Mesothelial cell of epicardium (in vitro differentiated cells): ENCODE results near the gene SWT1. TPM values are rescaled to one million over a fixed set of nuclear protein-coding genes. Genes with fewer than 3 reads are reported as not detected.

Source experiments
- DNase-seq, 2 experiments: peaks; one replicate each; pipeline ENCODE4 v3.0.0; 2021; ENCODE audit warnings: low spot score in 2 of 2; ENCODE audit not compliant: unreplicated experiment in 2 of 2
- H3K27ac Mint-ChIP-seq: 2 replicates; pipeline ENCODE4 v1.8.0; 2021; ENCODE audit warnings: mixed read lengths
- H3K27me3 Mint-ChIP-seq: 2 replicates; pipeline ENCODE4 v1.8.0; 2021; ENCODE audit warnings: low read depth, mixed read lengths
- H3K36me3 Mint-ChIP-seq: 2 replicates; pipeline ENCODE4 v1.8.0; 2021; ENCODE audit warnings: mixed read lengths
- H3K4me1 Mint-ChIP-seq: 2 replicates; pipeline ENCODE4 v1.8.0; 2021; ENCODE audit warnings: mixed read lengths
- H3K4me3 Mint-ChIP-seq: 2 replicates; pipeline ENCODE4 v1.8.0; 2021; ENCODE audit warnings: mild to moderate bottlenecking, moderate library complexity, mixed read lengths
- H3K9me3 Mint-ChIP-seq: 2 replicates; pipeline ENCODE4 v1.8.0; 2021; ENCODE audit warnings: mixed read lengths
- total RNA-seq: library from RNA; stranded (reverse); gene quantifications from 3 replicates; pipeline ENCODE4 v1.2.1, GENCODE V29; 2021
- TF ChIP-seq, protein P1 (sequence below): fragments of 200-600 bp; sonication (generic); IDR thresholded peaks from one replicate; pipeline ENCODE4 v1.5.0; 2021; ENCODE audit warnings: antibody characterized with exemption; ENCODE audit not compliant: unreplicated experiment

SWT1 gene
- total RNA-seq, 1 donor from 2014 or later: 8.0 TPM

DNA sequence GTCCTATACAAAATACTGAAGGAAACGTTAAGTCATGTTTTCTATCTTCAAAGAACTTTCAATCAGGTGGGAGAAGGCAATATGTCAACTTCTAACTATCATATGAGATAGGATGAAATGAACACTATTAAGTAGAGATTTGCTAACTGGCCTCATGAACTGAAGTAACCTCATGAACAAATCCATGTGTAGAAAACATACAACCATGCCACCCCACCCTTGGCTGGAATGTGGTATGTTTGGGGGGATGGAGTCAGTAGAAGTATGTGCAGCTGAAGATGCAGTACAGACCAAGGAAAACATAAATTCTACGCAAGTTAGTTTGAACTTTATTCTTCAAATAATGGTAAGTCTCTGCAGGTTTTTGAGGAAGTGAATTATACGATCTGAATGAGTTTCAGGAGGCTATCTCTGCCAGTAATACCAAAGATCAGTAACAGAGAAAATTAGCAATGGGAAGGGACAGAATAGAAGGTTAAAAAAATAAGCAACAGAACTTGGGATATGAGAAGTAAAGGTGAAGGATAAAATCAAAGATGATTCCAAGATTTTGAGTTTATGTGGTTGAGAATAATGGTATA, 4.7 kb upstream of the SWT1 start:
- Mint-ChIP-seq H3K27me3 (no peaks in the 10 kb centered on the region), H3K9me3 (no peaks in the 10 kb centered on the region), H3K4me1 (peaks cover 27% of the 10 kb centered on the region), H3K4me3 (no peak overlapping the region), H3K36me3 (peaks cover 19% of the 10 kb centered on the region), H3K27ac (peak overlapping the region; percentile 27)
- no peak for DNase-seq
- TF ChIP-seq, protein P1, sequence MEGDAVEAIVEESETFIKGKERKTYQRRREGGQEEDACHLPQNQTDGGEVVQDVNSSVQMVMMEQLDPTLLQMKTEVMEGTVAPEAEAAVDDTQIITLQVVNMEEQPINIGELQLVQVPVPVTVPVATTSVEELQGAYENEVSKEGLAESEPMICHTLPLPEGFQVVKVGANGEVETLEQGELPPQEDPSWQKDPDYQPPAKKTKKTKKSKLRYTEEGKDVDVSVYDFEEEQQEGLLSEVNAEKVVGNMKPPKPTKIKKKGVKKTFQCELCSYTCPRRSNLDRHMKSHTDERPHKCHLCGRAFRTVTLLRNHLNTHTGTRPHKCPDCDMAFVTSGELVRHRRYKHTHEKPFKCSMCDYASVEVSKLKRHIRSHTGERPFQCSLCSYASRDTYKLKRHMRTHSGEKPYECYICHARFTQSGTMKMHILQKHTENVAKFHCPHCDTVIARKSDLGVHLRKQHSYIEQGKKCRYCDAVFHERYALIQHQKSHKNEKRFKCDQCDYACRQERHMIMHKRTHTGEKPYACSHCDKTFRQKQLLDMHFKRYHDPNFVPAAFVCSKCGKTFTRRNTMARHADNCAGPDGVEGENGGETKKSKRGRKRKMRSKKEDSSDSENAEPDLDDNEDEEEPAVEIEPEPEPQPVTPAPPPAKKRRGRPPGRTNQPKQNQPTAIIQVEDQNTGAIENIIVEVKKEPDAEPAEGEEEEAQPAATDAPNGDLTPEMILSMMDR: no peak

DNA sequence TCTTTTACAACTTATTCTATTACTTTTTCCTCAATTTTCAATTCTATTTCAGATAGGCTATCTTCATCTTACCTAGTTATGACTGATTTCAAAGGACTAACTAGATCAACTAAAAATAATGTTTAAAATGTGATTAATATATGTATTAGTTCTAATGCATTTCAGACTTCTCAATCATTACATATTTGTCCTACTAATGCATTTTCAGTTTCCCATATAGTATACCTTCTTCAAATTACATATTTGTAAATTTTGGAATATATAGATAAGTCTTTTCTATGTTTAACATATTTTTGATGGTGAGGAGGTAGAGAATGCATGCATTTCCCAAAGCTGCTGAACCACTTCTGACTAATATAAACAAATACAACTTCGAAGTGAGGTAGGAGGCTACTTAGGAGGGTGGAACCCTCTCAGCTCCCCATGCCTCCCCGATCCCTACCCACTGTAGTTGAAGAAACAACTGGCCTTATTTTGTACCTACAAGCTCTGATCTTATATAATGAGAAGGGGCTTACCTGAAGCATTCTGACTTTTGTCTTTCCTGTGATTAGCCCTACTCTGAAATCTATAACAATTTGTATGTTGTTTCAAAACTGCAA, 2.0 kb upstream of the SWT1 start:
- no peak for DNase-seq
- Mint-ChIP-seq H3K4me1 (peaks cover 39% of the 10 kb centered on the region), H3K9me3 (no peaks in the 10 kb centered on the region), H3K4me3 (peak overlapping the region; percentile 99), H3K27me3 (no peaks in the 10 kb centered on the region), H3K27ac (peak overlapping the region; percentile 99), H3K36me3 (peaks cover 4% of the 10 kb centered on the region)
- TF ChIP-seq, protein P1: no peak

DNA sequence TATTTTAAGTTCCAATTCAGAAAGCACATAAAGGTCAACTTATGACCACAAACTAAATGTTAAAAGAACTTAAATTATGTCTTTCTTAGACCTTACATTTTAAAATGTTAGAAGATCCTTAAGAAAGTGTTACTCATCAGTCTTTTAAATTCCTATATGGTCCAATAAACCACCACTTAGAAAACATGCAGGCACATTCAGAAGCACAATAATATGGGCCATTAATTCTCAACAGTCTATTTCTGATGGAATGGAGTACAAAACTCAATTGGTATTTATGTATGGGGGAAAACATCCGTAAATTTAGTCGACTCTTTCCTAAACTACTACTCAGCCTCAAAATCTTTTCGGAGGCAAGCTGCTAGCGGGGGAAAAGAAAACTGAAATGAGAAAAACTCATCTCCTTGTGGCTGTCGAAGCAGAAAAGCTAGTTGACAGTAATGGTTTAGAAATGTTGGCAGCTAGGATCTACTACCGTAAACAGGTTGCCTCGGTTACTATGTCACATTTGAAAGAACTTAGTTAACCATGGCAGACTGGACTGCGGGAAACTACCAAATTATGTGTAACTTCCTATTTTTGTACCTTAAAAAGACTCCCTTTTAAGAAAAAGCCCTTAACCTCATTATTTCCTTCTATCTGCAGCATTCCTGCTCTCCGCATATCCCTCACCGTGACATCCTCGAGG, 1.2 kb upstream of the SWT1 start:
- peaks cover 4% of the 10 kb centered on the region for H3K36me3 Mint-ChIP-seq
- peak overlapping the region; percentile 99 for H3K27ac Mint-ChIP-seq
- H3K27me3 Mint-ChIP-seq: no peaks in the 10 kb centered on the region
- TF ChIP-seq, protein P1: no peak
- no peaks in the 10 kb centered on the region for H3K9me3 Mint-ChIP-seq
- H3K4me3 Mint-ChIP-seq: peak overlapping the region; percentile 99
- DNase-seq: no peak
- H3K4me1 Mint-ChIP-seq: peaks cover 39% of the 10 kb centered on the region

DNA sequence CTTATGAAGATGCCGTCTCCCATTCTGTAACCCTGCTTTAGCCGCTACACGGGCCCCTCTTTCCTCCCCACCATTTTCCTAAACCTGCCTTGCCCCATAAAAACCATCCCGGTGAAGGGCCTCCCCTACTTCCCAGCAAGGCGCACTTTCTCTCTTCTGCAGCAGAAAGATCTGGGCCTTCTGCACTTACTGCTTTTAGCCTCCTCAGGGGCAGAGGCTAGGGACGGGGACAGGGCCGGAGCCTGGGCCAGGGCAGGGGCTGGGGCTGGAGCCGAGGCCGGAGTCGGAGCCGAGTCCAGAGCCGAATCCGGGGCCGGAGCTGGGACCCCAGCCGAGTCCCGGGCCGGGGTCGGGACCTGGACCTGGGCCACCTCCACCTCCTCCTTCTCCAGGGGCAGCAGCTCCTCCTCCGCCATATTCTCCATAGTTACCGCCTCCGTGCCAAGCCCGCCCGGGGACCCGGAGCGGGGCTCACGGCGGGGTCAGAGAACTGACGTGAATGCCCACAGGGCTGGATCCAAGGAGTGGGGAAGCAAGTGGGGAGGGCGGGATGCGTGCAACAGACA, 596 bp upstream of the SWT1 start:
- H3K27ac Mint-ChIP-seq: peak overlapping the region; percentile 99
- H3K36me3 Mint-ChIP-seq: peaks cover 1% of the 10 kb centered on the region
- TF ChIP-seq, protein P1: no peak
- H3K27me3 Mint-ChIP-seq: no peaks in the 10 kb centered on the region
- H3K4me1 Mint-ChIP-seq: peaks cover 39% of the 10 kb centered on the region
- H3K9me3 Mint-ChIP-seq: no peaks in the 10 kb centered on the region
- peak in 1 of 2 experiments; percentile 45 for DNase-seq
- peak overlapping the region; percentile 99 for H3K4me3 Mint-ChIP-seq

DNA sequence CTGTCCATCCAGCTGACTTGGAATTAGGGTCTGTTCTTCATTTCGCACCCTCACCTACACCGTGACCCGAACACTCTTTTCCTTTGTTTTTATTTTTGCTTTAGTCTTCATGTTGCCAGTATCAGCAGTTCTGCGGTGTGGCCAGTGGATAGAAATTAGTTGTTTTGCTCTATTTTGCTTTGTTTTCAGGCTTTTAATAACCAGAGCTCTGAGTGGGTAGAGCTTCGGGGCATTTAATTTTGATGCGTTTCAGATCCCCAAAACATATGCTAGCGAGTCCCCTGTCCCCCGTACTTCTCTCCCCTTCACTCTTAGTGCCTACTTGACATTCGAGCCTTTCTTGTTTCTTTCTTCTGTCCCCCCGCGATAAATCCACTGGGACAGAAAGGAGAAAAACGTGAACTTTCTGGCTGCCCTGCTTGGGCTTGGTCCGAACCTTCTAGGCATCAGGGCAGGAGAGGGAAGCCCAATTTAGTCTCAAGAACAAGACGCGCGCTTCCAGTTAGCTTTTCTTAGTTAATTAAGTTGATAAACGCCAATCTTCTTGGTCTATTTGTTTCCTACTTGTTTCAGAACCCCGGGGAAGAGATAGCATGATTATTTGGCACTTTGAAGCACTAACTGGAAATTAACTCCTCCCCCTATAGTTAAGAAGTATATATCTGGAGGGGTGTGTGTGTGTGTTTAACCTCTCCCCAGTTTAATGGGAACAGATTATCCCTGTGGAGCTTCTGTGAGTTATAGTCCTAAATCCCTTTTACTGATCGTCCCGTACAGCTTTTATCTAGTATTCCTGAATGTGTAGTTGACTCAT, 839 bp downstream of the SWT1 start:
- TF ChIP-seq, protein P1: no peak
- H3K4me1 Mint-ChIP-seq: peaks cover 31% of the 10 kb centered on the region
- no peak for DNase-seq
- no peaks in the 10 kb centered on the region for H3K27me3 Mint-ChIP-seq
- peak overlapping the region; percentile 92 for H3K27ac Mint-ChIP-seq
- H3K9me3 Mint-ChIP-seq: no peaks in the 10 kb centered on the region
- H3K36me3 Mint-ChIP-seq: no peaks in the 10 kb centered on the region
- H3K4me3 Mint-ChIP-seq: peak overlapping the region; percentile 99
